Smooth muscle cell (in vitro differentiated cells): ENCODE measurements around the gene THTPA. TPM values are rescaled to one million over a fixed set of nuclear protein-coding genes. Genes with fewer than 3 reads are reported as not detected.

Experiments used
- DNase-seq: peaks from one replicate; lab custom pipeline; 2025; ENCODE audit not compliant: unreplicated experiment; lab: John Stamatoyannopoulos, UW
- H2AFZ ChIP-seq: fragments of 200-600 bp; sonication (generic); 2 replicates; pipeline ENCODE4 v1.6.0; 2016; ENCODE audit warnings: antibody characterized with exemption, low read depth, mild to moderate bottlenecking
- H3F3A ChIP-seq: fragments of 200-600 bp; sonication (generic); 2 replicates; pipeline ENCODE4 v1.6.0; 2017; ENCODE audit warnings: antibody characterized with exemption, low read depth
- H3K27ac ChIP-seq: fragments of 200-600 bp; sonication (generic); 2 replicates; pipeline ENCODE4 v1.5.1; 2016; ENCODE audit warnings: low read depth, mild to moderate bottlenecking
- H3K27me3 ChIP-seq: fragments of 200-600 bp; sonication (generic); 2 replicates; pipeline ENCODE4 v1.6.1; 2016; ENCODE audit warnings: low read depth, mild to moderate bottlenecking
- H3K36me3 ChIP-seq: fragments of 200-600 bp; sonication (generic); 2 replicates; pipeline ENCODE4 v1.5.1; 2016; ENCODE audit warnings: low read depth
- H3K4me1 ChIP-seq: fragments of 200-600 bp; sonication (generic); 2 replicates; pipeline ENCODE4 v1.5.1; 2016; ENCODE audit warnings: low read depth
- H3K4me2 ChIP-seq: fragments of 200-600 bp; sonication (generic); 2 replicates; pipeline ENCODE4 v1.6.0; 2016; ENCODE audit warnings: mild to moderate bottlenecking
- H3K4me3 ChIP-seq: fragments of 200-600 bp; sonication (generic); 2 replicates; pipeline ENCODE4 v1.5.1; 2016; ENCODE audit warnings: mild to moderate bottlenecking
- H3K79me2 ChIP-seq: fragments of 200-600 bp; sonication (generic); 2 replicates; pipeline ENCODE4 v1.6.0; 2016; ENCODE audit warnings: low read depth, mild to moderate bottlenecking
- H3K9ac ChIP-seq: fragments of 200-600 bp; sonication (generic); 2 replicates; pipeline ENCODE4 v1.6.0; 2016; ENCODE audit warnings: low read depth
- H3K9me3 ChIP-seq: fragments of 200-600 bp; sonication (generic); replicated peaks from 2 replicates; pipeline ENCODE4 v1.5.1; 2016; ENCODE audit warnings: low read depth
- H4K20me1 ChIP-seq: fragments of 200-600 bp; sonication (generic); 2 replicates; pipeline ENCODE4 v1.6.0; 2016; ENCODE audit warnings: low read depth
- WGBS: methylation state at CpG from one replicate; pipeline ENCODE4 v1.1.7; 2016; ENCODE audit warnings: low lambda C conversion rate; 5-methylcytosine and 5-hydroxymethylcytosine counted together
- polyA plus RNA-seq: library from polyadenylated mRNA; unstranded; fragments of >200 nt; fragmentation: Nextera tagmentation; extraction: Ambion mirVana; gene quantifications from 2 replicates; pipeline ENCODE4 v1.2.1, GENCODE V29; 2016
- total RNA-seq: library from RNA; depleted of rRNA; stranded (reverse); fragments of >200 nt; gene quantifications from 2 replicates; pipeline ENCODE4 v1.2.3, GENCODE V29; 2014
- TF ChIP-seq, protein P1 (sequence below): fragments of 200-600 bp; sonication (generic); IDR thresholded peaks from 2 replicates; pipeline ENCODE4 v1.5.1; 2017; ENCODE audit warnings: borderline replicate concordance, mild to moderate bottlenecking, antibody characterized with exemption; ENCODE audit not compliant: insufficient read depth, poor library complexity, severe bottlenecking

THTPA gene
- total and polyA plus RNA-seq, 2 experiments from 2014 or later: 5.7 to 6.1 TPM

DNA sequence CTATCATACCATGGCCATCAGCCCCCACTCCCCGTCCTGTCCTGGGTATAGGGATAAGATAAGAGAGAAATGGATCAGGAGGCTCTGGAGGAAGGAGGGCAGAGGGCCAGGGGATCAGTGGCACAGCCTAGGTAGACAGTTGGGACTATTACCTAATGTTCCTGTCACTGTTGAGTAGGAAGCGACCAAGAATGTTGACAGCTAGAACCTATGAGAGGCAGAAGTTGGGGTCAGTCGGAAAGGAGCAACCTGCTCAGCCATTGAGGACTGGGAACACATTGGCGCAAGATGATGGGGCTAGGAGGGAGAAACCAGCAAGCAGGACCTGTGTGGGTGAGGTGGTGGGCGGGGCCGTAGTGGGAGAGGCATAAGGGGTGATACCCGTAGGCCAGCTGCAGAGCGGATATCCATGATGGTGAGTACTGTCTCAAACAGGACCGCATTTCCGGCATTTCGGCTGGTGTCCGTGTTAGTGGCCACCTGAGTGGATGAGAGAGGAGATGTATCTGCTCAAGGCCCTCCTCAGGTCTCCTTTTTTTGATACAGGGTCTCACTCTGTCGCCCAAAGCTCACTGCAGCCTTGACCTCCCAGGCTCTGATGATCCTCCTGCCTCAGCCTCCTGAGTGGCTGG is 8.2 kb downstream of the THTPA start:
- 97% methylated on average over 13 of the region's 13 CpGs for WGBS
- Histone ChIP-seq H4K20me1 (no peaks in the 10 kb centered on the region), H3K4me2 (no peak overlapping the region), H3K27me3 (no peaks in the 10 kb centered on the region), H3K27ac (no peak overlapping the region), H3K36me3 (no peaks in the 10 kb centered on the region), H3K4me3 (no peak overlapping the region), H3K9me3 (no peaks in the 10 kb centered on the region), H3K9ac (no peak overlapping the region), H2AFZ (no peak overlapping the region), H3K4me1 (peaks cover 23% of the 10 kb centered on the region), H3F3A (peaks cover 6% of the 10 kb centered on the region), H3K79me2 (no peaks in the 10 kb centered on the region)
- no peak for DNase-seq
- TF ChIP-seq, protein P1, sequence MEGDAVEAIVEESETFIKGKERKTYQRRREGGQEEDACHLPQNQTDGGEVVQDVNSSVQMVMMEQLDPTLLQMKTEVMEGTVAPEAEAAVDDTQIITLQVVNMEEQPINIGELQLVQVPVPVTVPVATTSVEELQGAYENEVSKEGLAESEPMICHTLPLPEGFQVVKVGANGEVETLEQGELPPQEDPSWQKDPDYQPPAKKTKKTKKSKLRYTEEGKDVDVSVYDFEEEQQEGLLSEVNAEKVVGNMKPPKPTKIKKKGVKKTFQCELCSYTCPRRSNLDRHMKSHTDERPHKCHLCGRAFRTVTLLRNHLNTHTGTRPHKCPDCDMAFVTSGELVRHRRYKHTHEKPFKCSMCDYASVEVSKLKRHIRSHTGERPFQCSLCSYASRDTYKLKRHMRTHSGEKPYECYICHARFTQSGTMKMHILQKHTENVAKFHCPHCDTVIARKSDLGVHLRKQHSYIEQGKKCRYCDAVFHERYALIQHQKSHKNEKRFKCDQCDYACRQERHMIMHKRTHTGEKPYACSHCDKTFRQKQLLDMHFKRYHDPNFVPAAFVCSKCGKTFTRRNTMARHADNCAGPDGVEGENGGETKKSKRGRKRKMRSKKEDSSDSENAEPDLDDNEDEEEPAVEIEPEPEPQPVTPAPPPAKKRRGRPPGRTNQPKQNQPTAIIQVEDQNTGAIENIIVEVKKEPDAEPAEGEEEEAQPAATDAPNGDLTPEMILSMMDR: no peak

DNA sequence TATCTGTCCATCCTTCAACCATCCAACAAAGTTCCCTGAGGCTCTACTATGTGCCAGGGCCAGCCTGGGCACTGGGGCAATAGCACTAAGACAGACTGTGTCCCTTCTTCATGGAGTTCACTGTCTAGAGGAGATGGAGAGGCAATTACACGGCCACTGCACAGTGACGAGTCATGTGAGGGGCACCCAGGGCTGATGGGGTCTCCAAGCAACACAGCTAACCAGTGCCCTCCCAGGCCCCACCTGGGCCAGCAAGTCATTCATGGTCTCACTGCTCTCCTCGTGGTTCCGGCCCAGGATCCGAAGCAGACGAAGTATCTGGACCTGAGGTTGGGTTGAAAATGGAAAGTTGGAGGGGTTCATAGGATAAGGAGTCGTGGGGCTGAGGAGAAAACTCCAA is 8.8 kb downstream of the THTPA start:
- no peak for DNase-seq
- Histone ChIP-seq H3K27me3 (no peaks in the 10 kb centered on the region), H4K20me1 (no peaks in the 10 kb centered on the region), H3K9me3 (no peaks in the 10 kb centered on the region), H3K27ac (no peak overlapping the region), H3K79me2 (no peaks in the 10 kb centered on the region), H3K4me1 (peaks cover 24% of the 10 kb centered on the region), H3K4me2 (no peak overlapping the region), H3K4me3 (no peak overlapping the region), H3K9ac (no peak overlapping the region), H2AFZ (no peak overlapping the region), H3K36me3 (no peaks in the 10 kb centered on the region), H3F3A (peaks cover 6% of the 10 kb centered on the region)
- TF ChIP-seq, protein P1: no peak
- WGBS: 96% methylated on average over 7 of the region's 7 CpGs

DNA sequence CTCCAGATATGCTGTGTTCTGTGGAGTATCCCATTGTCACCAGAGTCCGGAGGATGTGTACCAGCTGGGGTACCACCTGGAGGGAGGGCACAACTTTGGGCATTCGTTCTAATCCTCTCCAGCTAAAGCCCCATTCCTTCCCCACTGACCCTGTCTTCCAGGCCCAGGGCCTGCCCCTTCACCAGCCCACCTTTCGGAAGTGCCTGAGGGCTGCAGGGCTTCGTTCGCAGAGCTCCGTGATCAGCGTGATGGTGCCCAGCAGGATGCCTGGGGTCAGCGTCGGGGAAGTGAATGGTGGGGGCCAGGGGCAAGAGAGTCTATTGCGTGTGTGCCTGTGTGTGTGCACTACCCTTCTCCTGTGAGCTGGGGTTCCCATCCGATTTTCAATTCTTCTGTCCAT is 9.6 kb downstream of the THTPA start:
- Histone ChIP-seq H3K36me3 (no peaks in the 10 kb centered on the region), H3K27ac (no peak overlapping the region), H3K4me2 (no peak overlapping the region), H3K4me3 (no peak overlapping the region), H3K79me2 (no peaks in the 10 kb centered on the region), H3K27me3 (no peaks in the 10 kb centered on the region), H2AFZ (no peak overlapping the region), H3F3A (peaks cover 6% of the 10 kb centered on the region), H3K4me1 (peaks cover 24% of the 10 kb centered on the region), H3K9ac (no peak overlapping the region), H4K20me1 (no peaks in the 10 kb centered on the region), H3K9me3 (no peaks in the 10 kb centered on the region)
- no peak for DNase-seq
- TF ChIP-seq, protein P1: no peak
- WGBS: 92% methylated on average over 11 of the region's 11 CpGs

DNA sequence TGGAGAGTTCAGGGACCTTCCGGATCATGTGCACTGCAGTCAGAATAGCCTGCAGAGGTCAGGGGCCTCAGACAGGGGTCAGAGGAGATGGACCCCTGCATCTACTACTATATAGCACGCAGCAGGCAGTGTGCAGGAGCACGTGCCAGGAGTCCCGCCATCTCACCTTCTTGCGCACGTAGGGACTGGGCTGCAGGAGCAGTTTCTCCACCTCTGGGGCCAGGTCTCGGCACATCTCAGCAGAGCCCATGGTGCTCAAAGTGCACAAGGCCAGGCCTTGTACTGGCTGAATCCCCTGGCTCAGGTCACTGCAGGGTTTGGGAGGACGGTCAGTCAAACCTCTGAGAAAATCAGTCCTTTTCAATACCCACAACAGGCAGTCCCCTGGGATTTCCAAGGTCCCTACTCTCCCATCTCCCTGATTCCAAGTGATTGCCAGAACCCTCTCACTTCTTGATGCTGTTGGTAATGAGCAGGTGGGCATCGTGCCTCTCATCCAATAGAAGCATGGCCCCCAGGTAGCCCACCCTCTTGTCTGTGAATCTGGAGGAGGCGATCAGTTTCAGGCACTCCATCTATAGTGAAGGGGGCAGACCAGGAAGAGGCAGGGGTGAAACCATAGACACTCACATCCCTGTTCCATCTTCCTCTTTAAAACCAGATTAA is 10.2 kb downstream of the THTPA start:
- H3K4me1 ChIP-seq: peaks cover 24% of the 10 kb centered on the region
- H3F3A ChIP-seq: peaks cover 6% of the 10 kb centered on the region
- H3K79me2 ChIP-seq: no peaks in the 10 kb centered on the region
- WGBS: 95% methylated on average over 10 of the region's 10 CpGs
- H3K4me2 ChIP-seq: peak overlapping the region; percentile 97
- H4K20me1 ChIP-seq: no peaks in the 10 kb centered on the region
- peak overlapping the region; percentile 68 for H3K4me3 ChIP-seq
- H2AFZ ChIP-seq: no peak overlapping the region
- H3K9me3 ChIP-seq: no peaks in the 10 kb centered on the region
- H3K27me3 ChIP-seq: no peaks in the 10 kb centered on the region
- H3K27ac ChIP-seq: no peak overlapping the region
- TF ChIP-seq, protein P1: no peak
- H3K9ac ChIP-seq: no peak overlapping the region
- DNase-seq: no peak
- H3K36me3 ChIP-seq: no peaks in the 10 kb centered on the region
